22Rv1 (cell line): ENCODE results near the gene HOOK2.
A peak's percentile ranks its signal among the peaks of the same experiment; 100 is the strongest.

Experiments
- ZFX ChIP-seq: fragments of 450-650 bp; IDR thresholded peaks from 2 replicates; pipeline ENCODE4 v1.6.1; 2017; ENCODE audit warnings: antibody characterized with exemption, borderline replicate concordance
- TF ChIP-seq, protein P1 (sequence below): fragments of 450-650 bp; IDR thresholded peaks from 2 replicates; pipeline ENCODE4 v1.5.1; 2017; ENCODE audit warnings: mild to moderate bottlenecking

DNA sequence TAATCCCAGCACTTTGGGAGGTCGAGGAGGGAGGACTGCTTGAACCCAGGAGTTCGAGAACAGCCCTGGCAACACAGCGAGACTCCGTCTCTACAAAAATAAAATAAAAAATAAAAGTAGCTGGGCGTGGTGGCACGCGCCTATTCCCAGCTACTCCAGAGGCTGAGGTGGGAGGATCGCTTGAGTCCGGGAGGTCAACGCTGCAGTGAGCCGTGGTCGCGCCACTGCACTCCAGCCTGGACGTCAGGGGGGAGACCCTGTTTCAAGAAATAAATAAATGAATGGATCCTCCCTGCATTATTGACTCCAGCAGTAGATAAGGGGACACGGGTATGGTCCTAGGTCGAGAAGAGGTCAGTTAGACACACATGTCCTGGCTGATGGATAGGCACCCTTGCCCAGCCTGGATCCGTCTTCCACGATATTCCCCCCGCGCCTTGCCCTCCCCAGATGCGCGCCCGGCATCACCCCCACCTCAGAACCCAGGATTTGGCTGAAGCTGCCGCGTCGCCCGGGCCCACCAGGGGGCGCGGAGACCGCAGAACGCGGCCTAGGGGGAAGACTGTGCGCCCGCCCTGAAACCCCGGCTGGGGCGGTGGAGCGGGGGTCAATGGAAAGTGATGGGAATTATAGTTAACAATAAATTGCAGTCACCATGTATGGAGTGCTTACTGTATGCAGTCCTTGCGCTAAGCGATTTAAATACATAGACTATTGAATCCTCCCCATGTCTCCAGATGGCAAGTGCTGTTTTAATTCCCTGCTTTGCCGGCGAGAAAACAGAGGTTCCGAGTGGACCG is 2.1 kb upstream of the HOOK2 start:
- TF ChIP-seq, protein P1, sequence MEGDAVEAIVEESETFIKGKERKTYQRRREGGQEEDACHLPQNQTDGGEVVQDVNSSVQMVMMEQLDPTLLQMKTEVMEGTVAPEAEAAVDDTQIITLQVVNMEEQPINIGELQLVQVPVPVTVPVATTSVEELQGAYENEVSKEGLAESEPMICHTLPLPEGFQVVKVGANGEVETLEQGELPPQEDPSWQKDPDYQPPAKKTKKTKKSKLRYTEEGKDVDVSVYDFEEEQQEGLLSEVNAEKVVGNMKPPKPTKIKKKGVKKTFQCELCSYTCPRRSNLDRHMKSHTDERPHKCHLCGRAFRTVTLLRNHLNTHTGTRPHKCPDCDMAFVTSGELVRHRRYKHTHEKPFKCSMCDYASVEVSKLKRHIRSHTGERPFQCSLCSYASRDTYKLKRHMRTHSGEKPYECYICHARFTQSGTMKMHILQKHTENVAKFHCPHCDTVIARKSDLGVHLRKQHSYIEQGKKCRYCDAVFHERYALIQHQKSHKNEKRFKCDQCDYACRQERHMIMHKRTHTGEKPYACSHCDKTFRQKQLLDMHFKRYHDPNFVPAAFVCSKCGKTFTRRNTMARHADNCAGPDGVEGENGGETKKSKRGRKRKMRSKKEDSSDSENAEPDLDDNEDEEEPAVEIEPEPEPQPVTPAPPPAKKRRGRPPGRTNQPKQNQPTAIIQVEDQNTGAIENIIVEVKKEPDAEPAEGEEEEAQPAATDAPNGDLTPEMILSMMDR: peak; percentile 98
- no peak for TF ChIP-seq ZFX
